GM21529 (cell line): ENCODE results near the gene ARHGEF11.
"Not testable (repeated sequence)": the region's sequence is repeated elsewhere in the genome, so short reads cannot be mapped to it uniquely, and the experiment has no call there.

ENCODE experiments used
- ATAC-seq: cut with Tn5 transposase; IDR thresholded peaks from one replicate; pipeline ENCODE4 v1.9.1; 2021; ENCODE audit not compliant: unreplicated experiment

Gene ARHGEF11

DNA sequence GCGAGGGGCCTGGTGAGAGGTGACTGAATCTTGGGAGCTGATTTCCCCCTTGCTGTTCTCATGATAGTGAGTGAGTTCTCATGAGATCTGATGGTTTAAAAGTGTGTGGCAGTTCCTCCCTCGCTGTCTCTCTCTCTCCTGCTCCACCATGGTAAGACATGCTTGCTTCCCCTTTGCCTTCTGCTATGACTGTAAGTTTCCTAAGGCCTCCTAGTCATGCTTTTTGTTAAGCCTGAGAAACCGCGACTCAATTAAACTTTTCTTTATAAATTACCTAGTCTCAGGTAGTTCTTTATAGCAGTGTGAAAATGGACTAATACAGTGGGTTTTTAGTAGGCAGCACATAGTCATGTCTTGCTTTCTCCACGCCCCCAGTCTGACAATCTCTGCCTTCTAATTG is 10.2 kb upstream of the ARHGEF11 start:
- not testable (repeated sequence) for ATAC-seq

- ATAC-seq: no peak
These were observed 5.3 kb upstream of the ARHGEF11 start for GRCh38 chr1:157050836-157051235.

DNA sequence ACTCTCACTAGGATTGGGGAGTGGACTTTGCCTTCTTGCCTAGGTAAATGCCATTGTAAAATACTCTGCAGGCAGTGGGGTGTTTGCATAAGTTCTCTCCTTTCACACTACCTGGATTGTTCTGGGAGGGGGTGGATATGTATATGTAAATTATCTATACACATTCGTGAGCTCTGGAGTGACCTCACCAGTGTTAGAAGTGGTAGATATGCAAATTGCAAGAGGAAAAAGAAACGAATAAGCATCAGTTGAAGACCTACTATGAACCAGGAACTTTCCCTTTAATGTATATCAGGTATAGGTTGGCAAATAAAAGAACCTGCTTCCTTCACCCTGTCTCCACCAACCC is 1.5 kb upstream of the ARHGEF11 start:
- no peak for ATAC-seq

DNA sequence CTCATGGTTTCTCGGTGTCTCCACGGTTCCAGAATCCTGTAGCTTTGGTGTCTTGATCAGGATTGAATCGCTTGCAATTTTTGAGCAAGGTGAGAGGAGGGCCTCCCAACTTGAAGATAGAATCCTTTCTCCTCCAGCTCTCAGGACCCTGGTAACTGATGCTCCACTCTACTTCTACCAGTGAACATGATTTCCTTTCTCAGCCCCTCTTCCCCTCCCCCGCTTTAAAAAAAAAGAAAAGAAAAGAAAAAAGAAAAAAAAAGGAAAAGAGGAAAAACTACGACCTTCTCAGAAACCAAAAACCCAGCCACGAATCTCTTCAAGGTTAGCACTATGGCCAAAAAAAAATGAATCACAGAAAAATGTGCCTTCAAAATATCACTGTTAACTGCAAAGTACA is 1.2 kb downstream of the ARHGEF11 start:
- ATAC-seq: no peak

DNA sequence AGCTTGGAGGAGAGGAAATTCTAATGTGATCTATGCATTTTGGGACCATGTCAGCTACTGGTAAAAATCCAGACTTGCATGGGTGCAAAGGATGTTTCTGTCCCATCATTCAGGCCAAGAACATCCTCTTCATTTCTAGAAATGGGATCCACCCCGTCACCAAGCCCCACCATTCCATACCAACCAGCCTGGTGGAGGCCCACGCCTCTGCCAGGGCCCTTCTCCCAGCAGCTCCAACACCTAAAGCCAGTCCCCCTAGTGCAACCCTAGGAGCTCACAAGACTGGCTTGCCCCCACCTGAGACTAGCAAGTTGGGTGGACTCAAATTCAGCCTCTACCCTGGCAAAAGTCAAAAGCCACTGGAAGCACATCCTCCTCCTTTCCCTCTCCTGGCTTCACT is 1.9 kb downstream of the ARHGEF11 start:
- ATAC-seq: no peak

DNA sequence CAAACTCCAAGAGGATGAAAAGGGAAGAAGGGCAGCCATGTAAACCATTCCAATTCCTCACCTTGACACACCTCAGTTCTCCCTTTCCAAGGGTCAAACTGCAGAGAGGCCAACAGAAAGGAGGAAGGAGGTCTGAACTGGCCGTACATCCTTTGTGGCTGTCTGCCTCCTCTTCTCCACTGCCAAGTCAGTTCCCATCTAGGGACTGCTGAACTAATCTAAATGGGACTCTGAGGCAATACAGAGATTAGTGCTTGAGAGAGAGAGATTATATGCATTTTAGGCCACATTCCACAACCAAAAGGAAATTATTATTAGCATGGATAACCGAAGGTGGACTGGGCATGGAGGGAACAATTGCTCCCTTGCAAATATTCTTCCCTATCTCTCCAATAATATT is 2.7 kb downstream of the ARHGEF11 start:
- ATAC-seq: no peak

DNA sequence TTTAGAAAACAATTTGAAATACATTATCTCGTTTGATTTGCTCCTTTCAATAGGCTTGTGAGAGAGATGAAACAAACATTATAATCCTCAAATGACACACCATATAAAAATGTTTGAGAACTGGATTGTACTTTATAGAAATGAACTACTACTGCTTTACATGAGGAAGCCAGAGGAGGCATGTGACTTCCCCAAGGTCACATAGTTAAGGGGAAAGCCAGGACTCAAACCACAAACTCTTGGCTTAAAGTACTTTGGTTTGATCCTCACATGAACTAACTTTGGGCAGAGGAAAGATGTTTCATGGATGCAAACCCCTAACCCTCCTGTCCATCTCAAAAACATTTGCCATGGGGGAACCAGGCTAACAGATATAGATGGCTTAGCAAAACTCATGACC is 4.7 kb downstream of the ARHGEF11 start:
- ATAC-seq: no peak

- no peak for ATAC-seq
These were observed 10.4 kb downstream of the ARHGEF11 start for GRCh38 chr1:157035121-157035520.

- no peak for ATAC-seq
These were observed 11.3 kb downstream of the ARHGEF11 start for GRCh38 chr1:157034137-157034800.

GRCh38 chr1:157033357-157033876 is 12.1 kb downstream of the ARHGEF11 start:
- ATAC-seq: no peak

- ATAC-seq: no peak
These were observed 13.2 kb downstream of the ARHGEF11 start for GRCh38 chr1:157032303-157032702.

- ATAC-seq: no peak
These were observed 14.8 kb downstream of the ARHGEF11 start for GRCh38 chr1:157030728-157031127.

DNA sequence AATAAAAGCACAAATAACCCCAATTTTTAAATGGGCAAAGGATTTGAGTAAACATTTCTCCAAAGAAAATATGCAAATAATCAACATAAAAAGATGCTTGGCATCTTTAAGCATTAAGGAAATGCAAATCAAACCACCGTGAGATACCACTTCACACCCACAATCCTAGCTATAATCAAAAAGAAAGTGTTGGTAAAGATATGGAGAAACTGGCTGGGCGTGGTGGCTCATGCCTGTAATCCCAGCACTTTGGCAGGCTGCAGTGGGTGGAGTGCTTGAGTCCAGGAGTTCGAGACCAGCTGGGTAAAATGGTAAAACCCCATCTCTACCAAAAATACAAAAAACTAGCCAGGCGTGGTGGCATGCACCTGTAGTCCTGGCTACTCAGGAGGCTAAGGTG is 16.9 kb downstream of the ARHGEF11 start:
- ATAC-seq: no peak

DNA sequence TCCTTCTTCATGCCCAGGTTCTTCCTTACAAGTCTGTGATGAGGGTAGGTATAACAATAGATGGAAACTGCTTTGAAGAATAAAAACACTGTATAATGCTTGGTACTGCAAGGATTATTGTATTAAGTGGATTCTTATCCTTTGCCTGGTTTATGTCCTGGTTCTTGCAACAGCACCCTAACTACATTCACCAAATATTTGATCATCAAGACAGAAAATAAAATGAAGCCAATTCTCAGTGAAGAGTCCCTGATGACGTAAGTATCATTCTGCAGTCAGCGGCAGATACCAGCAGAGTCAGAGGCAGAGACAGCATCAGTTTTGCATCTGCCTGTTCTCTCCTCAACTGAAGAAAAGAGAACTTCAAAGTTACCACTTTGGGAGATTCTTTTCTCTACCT is 19.7 kb downstream of the ARHGEF11 start:
- ATAC-seq: no peak

GRCh38 chr1:157025385-157025784 is 20.2 kb downstream of the ARHGEF11 start:
- ATAC-seq: no peak

GRCh38 chr1:157021688-157022087 is 23.9 kb downstream of the ARHGEF11 start:
- no peak for ATAC-seq

DNA sequence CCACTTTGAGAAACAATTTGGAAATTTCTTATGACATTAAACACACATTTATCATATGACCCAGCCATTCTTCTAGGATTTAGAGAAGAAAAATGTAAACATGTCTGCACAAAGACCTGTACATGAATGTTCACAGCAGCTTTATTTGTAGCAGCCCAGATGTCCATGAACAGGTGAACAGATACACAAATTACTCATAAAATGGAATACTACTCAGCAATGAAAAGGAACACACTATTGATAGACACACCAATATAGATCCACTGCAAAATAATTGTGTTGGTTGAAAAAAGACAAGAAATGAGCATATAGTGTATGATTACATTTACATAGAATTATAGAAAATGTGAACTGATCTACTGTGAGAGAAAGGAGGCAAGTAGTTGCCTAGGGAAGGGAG is 26.1 kb downstream of the ARHGEF11 start:
- ATAC-seq: no peak

DNA sequence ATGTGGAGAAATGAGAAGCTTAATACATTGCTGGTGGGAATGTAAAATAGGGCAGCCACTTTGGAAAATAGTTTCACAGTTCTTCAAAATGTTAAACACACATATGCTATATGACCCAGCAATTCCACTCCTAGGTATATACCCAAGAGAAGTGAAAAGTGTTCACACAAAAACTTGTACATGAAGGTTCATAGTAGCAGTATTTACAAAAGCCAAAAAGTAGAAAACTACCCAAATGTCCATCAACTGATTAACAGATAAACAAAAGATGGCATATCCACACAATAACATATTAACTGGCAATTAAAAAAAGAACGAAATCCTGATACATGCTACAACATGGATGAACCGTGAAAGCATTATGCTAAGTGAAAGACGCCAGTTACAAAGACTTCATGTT is 33.7 kb downstream of the ARHGEF11 start:
- ATAC-seq: no peak

DNA sequence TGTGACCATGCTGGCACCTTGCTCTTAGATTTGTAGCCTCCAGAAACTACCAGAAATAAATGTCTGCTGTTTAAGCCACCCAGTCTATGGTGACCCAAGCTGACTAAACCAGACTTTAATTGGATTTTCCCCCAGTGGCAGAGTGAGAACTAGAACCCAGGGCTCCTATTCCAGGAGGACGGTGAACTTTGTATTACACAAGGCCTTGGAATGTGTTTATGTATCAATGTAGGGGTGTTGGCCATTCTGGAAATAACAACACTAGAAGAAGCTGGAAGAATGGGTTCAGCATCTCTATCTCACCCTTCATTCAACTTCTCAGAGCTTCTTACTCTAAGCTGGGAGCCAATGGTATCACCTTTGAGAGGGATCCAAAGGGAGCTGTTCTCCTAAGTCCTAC is 37.0 kb downstream of the ARHGEF11 start:
- no peak for ATAC-seq

GRCh38 chr1:157007306-157007705 is 38.2 kb downstream of the ARHGEF11 start:
- no peak for ATAC-seq

DNA sequence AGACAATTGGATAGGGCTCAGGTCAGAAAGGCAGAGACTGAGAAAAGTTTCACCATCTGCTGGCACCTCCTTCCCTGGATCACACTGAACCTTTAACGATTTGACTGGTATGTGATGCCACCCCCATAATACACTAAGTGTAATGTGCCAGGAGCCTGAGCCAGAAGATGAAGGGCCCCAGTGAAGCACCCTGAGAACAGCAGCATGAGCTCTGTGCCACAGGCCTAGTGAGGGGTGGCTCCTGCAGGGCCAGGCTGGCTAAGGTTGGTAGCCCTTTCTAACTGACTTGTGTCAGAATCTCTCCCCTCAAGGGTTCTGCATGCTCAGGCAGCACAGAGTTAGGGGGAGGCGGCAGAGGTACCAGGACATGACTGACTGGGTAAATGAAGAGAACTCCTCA is 38.9 kb downstream of the ARHGEF11 start:
- ATAC-seq: no peak

GRCh38 chr1:157005965-157006364 is 39.6 kb downstream of the ARHGEF11 start:
- ATAC-seq: no peak

GRCh38 chr1:157004806-157005205 is 40.7 kb downstream of the ARHGEF11 start:
- no peak for ATAC-seq
